ENCODE results near the gene MAP3K5.

Gene MAP3K5

DNA sequence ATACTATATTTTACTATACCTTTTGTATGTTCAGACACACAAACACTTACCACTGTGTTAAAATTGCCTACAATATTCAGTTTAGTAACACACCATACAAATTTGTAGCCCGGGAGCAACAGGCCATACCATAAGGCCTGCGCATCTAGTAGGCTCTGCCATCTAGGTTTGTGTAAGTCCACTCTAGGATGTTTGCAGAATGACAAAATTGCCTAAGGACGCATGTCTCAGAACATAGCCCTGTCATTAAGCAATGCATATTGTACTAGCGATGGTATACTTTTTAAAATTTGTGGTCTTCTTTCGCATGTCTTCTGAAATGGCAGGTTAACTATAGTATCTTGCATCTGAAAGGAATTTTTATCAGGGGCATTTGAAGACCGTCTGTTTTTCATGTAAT, 215.5 kb downstream of the MAP3K5 start:
- DNase-seq (ENCODE audit: low read depth), result no peak
- no peak for TF ChIP-seq CTCF (IDR thresholded peaks at IDR 0.05; ENCODE audit: insufficient read depth, low read depth, low read length, missing control alignments)
- no peak overlapping the region for H3K4me3 ChIP-seq (ENCODE audit: low read depth, low read length)

- TF ChIP-seq CTCF (IDR thresholded peaks at IDR 0.05; ENCODE audit: insufficient read depth, low read depth, low read length, missing control alignments), result no peak
- no peak overlapping the region for H3K4me3 ChIP-seq (ENCODE audit: low read depth, low read length)
- no peak for DNase-seq (ENCODE audit: low read depth)
Measured at GRCh38 chr6:136571496-136571895, 220.8 kb downstream of the MAP3K5 start.

- H3K4me3 ChIP-seq (ENCODE audit: low read depth, low read length), result no peak overlapping the region
- TF ChIP-seq CTCF (IDR thresholded peaks at IDR 0.05; ENCODE audit: insufficient read depth, low read depth, low read length, missing control alignments), result no peak
- DNase-seq (ENCODE audit: low read depth), result no peak
Measured at GRCh38 chr6:136571065-136571464, 221.2 kb downstream of the MAP3K5 start.

DNA sequence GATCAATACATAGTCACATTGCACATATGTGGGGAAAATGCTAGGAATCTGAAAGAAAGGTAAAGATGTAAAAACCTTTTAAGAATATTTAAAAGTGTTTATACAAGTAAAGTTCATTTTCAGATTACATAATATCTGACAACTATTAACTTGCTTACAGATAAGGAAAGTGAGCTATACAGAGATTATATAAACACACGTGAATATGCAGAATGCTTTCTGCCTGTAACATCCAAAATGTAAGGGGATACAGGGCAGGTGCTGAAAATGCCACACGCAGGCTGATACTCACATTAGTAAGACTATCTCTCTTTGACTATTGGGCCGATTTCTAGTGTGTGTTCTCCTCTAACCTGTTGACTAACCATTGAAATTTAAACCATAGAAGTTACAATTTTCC, 224.1 kb downstream of the MAP3K5 start:
- DNase-seq (ENCODE audit: low read depth), result no peak
- no peak overlapping the region for H3K4me3 ChIP-seq (ENCODE audit: low read depth, low read length)
- no peak for TF ChIP-seq CTCF (IDR thresholded peaks at IDR 0.05; ENCODE audit: insufficient read depth, low read depth, low read length, missing control alignments)

- DNase-seq (ENCODE audit: low read depth), result no peak
- H3K4me3 ChIP-seq (ENCODE audit: low read depth, low read length), result no peak overlapping the region
- no peak for TF ChIP-seq CTCF (IDR thresholded peaks at IDR 0.05; ENCODE audit: insufficient read depth, low read depth, low read length, missing control alignments)
Measured at GRCh38 chr6:136567688-136568087, 224.6 kb downstream of the MAP3K5 start.

GRCh38 chr6:136566851-136567250, 225.4 kb downstream of the MAP3K5 start:
- H3K4me3 ChIP-seq (ENCODE audit: low read depth, low read length), result no peak overlapping the region
- DNase-seq (ENCODE audit: low read depth), result no peak
- no peak for TF ChIP-seq CTCF (IDR thresholded peaks at IDR 0.05; ENCODE audit: insufficient read depth, low read depth, low read length, missing control alignments)

- no peak for DNase-seq (ENCODE audit: low read depth)
- TF ChIP-seq CTCF (IDR thresholded peaks at IDR 0.05; ENCODE audit: insufficient read depth, low read depth, low read length, missing control alignments), result no peak
- no peak overlapping the region for H3K4me3 ChIP-seq (ENCODE audit: low read depth, low read length)
Measured at GRCh38 chr6:136566007-136566487, 226.2 kb downstream of the MAP3K5 start.
